HEK293T (cell line): Measurements from ENCODE around the gene CCDC127.

Experiments used
- ARNT ChIP-seq: fragments of 450-650 bp; IDR thresholded peaks from 2 replicates; pipeline ENCODE4 v1.6.1; 2017; ENCODE audit warnings: mild to moderate bottlenecking
- BHLHE40 ChIP-seq: fragments of 450-650 bp; IDR thresholded peaks from 2 replicates; pipeline ENCODE4 v1.6.1; 2016; ENCODE audit warnings: mild to moderate bottlenecking, moderate library complexity, borderline replicate concordance
- ELF4 ChIP-seq: fragments of 450-650 bp; IDR thresholded peaks from 2 replicates; pipeline ENCODE4 v1.6.1; 2017; ENCODE audit warnings: antibody characterized with exemption
- FOXM1 ChIP-seq: fragments of 450-650 bp; IDR thresholded peaks from 2 replicates; pipeline ENCODE4 v1.6.1; 2017; ENCODE audit warnings: mild to moderate bottlenecking, borderline replicate concordance
- HDGF ChIP-seq: fragments of 450-650 bp; IDR thresholded peaks from 2 replicates; pipeline ENCODE4 v1.6.1; 2017; ENCODE audit warnings: antibody characterized with exemption, borderline replicate concordance
- NFRKB ChIP-seq: fragments of 450-650 bp; IDR thresholded peaks from 2 replicates; pipeline ENCODE4 v1.6.1; 2016; ENCODE audit warnings: mild to moderate bottlenecking, moderate library complexity
- SP1 ChIP-seq: fragments of 450-650 bp; IDR thresholded peaks from 2 replicates; pipeline ENCODE4 v1.6.1; 2017
- ZNF384 ChIP-seq: fragments of 450-650 bp; IDR thresholded peaks from 2 replicates; pipeline ENCODE4 v1.6.1; 2016

DNA sequence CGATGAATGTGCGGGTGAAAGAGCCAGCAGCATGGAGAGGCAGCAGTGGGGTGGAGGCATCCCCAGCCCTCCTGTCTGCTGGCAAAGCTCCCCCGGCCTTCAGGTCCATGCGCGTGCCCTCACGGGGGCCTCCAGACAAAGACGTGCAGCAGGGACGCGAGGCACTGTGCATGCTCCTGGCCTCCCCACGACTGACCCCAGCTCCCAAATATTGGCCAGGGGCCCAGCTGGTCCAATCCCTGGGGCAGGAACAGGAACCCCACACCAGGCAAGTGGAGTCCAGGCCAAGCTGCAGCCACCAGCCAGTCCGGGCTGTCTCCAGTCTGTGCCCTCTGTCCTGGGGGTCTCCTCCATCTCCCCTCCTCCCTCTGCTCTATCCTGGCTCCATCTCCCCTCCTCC is 60.2 kb downstream of the CCDC127 start:
- TF ChIP-seq SP1 = no peak
- no peak for TF ChIP-seq BHLHE40
- no peak for TF ChIP-seq HDGF
- TF ChIP-seq FOXM1 = no peak
- no peak for TF ChIP-seq ELF4
- TF ChIP-seq ARNT = no peak
- no peak for TF ChIP-seq ZNF384
- no peak for TF ChIP-seq NFRKB
